GM19328 (cell line): ENCODE measurements around the gene MAPK4.
"Not testable (repeated sequence)": the region's sequence is repeated elsewhere in the genome, so short reads cannot be mapped to it uniquely, and the experiment has no call there.

Experiments
- ATAC-seq: cut with Tn5 transposase; IDR thresholded peaks from one replicate; pipeline ENCODE4 v1.9.1; 2021; ENCODE audit warnings: mild to moderate bottlenecking, moderate library complexity; ENCODE audit not compliant: unreplicated experiment

Gene MAPK4

GRCh38 chr18:50679056-50679455, 119.2 kb downstream of the MAPK4 start:
- no peak for ATAC-seq

- ATAC-seq = no peak
Measured at GRCh38 chr18:50679656-50680055, 119.8 kb downstream of the MAPK4 start.

GRCh38 chr18:50680966-50681365, 121.1 kb downstream of the MAPK4 start:
- ATAC-seq = no peak

- no peak for ATAC-seq
Measured at GRCh38 chr18:50682852-50683251, 123.0 kb downstream of the MAPK4 start.

DNA sequence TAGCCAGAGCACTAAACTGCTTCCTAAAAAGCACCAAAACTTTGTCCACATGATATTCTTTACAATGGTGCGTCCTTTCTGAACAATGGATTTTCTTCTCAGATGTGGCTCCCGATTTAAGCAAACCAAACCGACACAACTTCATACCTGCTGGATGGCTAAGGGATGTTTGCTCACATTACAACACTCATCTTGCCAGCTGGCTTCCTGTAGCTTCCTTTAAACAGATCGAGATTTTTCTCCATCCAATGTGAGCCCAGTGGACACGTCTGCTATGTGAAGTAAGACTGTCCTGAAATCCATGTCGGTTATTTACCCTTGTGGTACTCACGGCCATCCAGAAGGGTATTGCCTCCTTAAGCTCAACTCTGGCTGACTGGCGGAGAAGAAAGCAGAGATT, 126.5 kb downstream of the MAPK4 start:
- no peak for ATAC-seq

- ATAC-seq = no peak
Measured at GRCh38 chr18:50687491-50687890, 127.6 kb downstream of the MAPK4 start.

DNA sequence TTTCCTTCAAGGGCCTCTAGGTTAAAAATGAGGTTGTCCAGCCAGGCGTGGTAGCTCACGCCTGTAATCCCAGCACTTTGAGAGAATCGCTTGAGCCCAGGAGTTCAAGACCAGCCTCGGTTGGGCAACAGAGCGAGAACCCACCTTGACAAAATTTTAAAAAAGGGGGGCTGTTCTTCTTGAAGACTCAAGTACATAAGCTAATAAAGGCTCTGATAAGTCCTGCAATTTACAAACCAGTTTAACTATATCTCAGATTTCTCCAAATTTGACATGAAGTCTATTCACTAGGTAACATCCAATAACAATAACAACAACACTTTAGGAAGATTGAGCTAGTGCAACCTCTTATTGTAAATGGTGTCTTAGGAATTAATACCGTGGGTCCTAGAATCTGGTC, 129.7 kb downstream of the MAPK4 start:
- ATAC-seq = no peak

- no peak for ATAC-seq
Measured at GRCh38 chr18:50694147-50694546, 134.3 kb downstream of the MAPK4 start.

DNA sequence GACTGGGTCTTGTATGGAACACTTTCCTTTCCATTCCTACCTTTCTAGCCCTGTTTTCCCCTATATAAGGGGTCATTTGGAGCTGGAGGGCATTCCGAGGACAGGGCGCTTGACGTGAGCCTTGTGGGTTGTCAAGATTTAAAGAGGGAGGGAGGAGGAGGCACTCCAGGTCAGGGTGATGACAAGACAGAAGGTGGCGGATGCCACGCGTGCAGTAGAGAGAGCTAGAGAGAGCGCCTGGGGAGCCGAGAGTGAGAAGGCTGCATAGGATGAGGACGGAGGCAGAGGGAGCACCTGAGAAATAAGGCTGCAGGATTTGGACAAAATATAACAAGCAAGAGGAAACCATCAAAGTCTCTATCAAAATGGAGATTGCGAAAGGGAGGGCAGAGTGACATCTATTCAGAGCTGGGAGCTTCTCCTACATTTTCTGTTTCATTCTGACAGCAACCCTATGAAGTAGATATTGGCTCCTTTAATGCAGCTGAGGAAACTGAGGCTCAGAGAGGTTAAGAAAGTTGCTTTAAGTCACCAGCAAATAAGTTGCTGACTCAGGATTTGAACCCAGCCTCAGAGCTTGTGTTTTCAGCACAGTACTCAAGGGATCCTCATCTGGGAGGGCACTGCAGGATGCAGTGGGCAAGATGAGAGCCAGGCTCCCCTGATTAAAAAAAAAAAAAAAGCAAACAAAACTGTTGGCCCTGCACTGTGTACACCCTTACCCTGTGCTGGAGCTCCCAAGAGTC, 135.7 kb downstream of the MAPK4 start:
- no peak for ATAC-seq

GRCh38 chr18:50696436-50696835, 136.5 kb downstream of the MAPK4 start:
- no peak for ATAC-seq

DNA sequence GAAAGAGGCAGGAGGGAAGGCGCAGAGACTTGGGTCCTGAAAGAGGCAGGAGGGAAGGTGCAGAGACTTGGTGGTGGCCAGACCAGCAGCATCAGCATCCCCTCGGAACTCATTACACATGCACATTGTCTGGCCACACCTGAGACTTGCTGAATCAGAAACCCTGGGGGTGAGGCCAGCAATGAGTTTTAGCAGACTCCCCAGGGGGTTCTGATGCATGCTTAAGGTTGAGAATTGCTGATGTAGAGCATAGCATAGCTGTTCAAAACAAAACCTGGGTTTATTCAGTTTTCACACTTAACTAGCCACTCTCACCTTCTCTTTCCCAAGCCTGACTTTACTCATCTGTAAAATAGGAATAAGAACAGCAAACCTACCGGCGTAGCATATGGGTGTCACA, 137.0 kb downstream of the MAPK4 start:
- ATAC-seq = no peak

- no peak for ATAC-seq
Measured at GRCh38 chr18:50697509-50697908, 137.6 kb downstream of the MAPK4 start.

- no peak for ATAC-seq
Measured at GRCh38 chr18:50700245-50701165, 140.6 kb downstream of the MAPK4 start.

DNA sequence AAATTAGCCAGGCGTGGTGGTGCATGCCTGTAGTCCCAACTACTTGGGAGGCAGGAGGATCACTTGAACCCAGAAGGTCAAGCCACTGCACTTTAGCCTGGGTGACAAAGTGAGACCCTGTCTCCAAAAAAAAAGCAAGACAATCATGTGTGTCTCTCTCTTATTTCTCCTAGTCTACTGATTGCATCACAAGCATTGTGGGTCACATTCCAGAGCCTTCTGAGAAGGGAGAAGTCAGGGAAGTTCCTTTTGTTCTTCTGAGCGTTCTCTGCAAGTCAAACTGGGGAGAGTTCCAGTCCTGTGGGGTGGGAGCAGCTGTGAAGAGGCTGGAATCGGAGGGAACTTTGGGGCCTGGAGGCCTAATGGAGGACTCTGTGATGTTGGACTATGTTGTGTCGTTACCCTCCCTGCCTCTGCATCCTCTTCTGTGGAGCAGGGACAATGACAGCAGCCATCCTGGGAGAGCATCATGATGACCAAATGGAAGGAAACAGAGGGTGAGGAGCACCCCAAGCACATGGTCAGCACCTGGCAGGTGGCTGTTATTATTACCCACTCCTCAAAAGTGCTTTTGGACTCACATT, 144.6 kb downstream of the MAPK4 start:
- ATAC-seq = no peak

DNA sequence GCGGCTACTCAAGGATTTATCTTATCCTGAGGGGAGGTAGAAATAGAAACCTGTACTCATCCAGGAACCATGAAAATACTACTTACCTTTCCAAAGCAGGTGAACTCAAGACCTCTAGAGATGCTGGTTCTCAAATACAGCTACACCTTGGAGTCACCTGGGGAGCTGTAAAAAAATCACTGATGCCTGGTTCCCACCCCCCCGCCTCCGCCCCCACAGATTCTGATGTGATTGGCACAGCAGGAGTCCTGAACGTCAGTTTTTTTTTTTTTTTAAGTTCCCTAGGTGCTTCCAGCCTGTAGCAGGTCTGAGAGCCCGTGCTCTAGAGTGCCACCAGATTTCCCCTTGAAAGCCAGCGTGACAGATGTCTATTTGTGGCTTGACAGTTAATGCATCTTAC, 146.3 kb downstream of the MAPK4 start:
- no peak for ATAC-seq

DNA sequence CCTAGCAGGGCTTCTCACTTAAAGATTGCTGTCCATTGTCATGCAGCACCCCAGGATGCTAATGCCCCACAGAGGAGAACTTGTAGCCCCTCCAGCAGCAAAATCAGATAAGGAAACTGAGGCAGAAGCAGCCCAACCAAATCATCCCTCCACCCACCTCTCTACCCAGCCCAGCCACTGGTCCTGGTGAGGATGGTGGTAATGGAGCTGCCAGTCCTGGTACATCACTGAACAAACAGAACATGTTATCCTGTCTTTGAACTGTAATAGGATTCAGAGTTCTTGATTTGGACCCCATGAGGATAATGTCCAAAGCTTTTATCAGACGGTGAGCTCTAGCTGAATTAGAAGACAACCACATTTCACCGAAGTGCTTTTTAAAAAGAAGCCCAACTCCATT, 146.8 kb downstream of the MAPK4 start:
- no peak for ATAC-seq

DNA sequence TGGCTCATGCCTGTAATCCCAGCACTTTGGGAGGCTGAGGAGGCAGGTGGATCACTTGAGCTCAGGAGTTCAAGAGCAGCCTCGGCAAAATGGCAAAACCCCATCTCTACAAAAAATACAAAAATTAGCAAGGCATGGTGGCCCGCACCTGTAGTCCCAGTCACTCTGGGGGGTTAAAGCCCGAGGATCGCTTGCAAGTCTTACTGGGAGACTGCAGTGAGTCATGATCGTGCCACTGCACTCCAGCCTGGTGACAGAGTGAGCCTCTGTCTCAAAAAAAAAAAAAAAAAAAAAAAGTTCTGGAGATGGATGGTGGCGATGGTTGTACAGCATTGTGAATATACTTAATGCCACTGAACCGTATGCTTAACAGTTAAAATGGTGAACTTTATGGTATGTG, 147.4 kb downstream of the MAPK4 start:
- not testable (repeated sequence) for ATAC-seq

DNA sequence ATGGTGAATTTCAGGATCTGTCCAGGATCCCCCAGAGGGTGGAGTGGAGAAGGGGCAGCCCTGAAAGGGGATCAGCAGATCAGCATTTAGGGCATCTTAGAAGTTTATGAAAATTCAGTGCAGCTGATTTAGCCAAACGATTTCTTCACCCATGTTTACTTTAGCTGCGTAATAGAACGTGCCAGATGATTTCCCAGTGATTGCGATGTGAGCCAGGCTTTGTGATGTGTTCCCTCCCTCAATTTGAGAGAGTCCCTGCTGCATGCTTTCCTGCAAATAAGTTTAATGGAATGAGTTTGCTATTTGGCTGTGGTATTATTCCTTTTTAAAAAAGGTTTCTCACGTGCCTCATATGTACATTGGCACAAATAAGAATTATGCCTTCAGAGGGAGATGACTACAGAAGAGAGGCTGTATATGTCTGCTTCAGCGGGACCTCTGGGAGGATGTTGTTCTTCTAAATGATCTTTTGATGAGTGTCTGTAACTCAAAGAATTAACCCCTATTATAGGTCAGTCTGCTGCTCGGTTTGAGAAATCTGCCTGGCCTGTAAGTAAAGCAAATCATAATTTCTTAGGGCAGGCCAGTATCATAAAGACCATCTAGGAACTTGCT, 148.1 kb downstream of the MAPK4 start:
- no peak for ATAC-seq

DNA sequence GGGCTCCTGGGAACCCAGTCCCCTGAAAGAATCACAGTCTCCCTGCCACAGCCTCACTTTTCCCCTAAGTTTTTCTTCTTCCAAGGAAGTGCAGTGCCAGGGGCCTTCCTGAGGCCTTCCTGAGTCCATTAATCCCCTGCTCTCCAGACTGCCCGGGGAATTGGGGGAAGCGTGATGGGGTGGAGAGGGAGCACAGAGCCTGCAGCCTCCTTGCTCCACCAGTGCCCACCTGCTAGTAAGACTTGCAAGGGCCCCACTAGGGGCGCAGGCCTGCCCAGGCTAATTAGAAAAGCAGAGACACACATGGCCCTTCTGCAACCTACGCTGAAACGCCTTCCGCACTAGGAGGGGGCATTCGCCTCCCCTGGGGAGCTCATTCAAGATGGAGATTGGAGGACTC, 149.3 kb downstream of the MAPK4 start:
- ATAC-seq = no peak

- ATAC-seq = no peak
Measured at GRCh38 chr18:50711386-50711785, 151.5 kb downstream of the MAPK4 start.

GRCh38 chr18:50715919-50716318, 156.0 kb downstream of the MAPK4 start:
- no peak for ATAC-seq
